T-helper 9 cell (primary cell): Measurements from ENCODE around the gene ARHGDIA.

ENCODE experiments used
- DNase-seq: peaks from one replicate; pipeline ENCODE4 v3.0.0-alpha.2; 2020

Gene ARHGDIA

DNA sequence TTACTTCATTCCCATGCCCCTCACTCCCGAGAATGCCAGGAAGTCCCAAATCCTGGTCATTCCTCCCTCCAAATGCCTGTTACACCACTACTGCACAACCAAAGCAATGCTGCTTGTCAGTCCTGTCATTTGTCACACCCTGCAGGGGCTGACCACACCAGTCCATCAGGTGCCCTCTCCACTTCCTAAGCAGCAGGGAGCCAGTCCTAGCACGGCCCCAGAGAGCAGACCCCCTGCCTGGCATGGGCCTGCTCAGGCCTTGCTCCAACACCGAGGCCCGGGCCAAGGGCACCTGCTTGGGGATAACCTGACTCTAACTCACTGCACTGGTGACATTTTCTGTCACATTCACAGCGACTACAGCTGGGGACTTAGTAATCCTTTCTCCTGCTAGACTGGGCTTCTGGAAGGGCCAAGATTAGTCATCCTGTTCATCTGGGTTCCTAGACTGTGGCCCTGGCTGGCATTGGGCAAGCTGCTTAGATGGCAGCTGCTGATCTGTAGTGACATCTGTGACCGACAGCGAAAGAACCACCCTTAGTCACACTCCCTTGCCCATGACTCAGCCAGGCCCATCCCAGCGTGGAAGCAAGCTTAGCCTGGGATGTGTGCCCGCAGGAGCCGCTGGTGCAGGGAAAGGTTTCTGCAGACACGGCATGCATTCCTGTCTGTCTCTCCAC, 14.9 kb upstream of the ARHGDIA start:
- no peak for DNase-seq

- no peak for DNase-seq
These were observed 14.3 kb upstream of the ARHGDIA start for GRCh38 chr17:81885454-81885853.

DNA sequence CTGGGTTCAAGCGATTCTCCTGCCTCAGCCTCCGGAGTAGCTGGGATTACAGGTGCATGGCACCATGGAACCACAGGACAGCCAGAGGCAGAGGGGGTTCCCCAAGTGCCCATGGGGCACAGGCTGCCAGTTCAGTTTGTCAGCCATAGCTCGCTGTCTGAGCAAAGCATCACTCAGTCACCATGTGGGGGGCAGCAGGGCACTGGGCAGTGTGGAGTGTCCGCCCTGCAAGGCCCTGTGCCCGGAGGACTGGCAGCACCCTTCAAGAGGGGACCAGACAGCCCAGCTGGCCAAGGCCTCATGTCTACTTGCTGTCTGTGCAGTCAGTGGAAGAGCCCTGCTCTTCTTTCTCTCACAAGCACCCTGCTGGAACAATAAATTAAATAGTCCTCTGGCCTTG, 13.8 kb upstream of the ARHGDIA start:
- DNase-seq: no peak

GRCh38 chr17:81884520-81884919, 13.4 kb upstream of the ARHGDIA start:
- no peak for DNase-seq

DNA sequence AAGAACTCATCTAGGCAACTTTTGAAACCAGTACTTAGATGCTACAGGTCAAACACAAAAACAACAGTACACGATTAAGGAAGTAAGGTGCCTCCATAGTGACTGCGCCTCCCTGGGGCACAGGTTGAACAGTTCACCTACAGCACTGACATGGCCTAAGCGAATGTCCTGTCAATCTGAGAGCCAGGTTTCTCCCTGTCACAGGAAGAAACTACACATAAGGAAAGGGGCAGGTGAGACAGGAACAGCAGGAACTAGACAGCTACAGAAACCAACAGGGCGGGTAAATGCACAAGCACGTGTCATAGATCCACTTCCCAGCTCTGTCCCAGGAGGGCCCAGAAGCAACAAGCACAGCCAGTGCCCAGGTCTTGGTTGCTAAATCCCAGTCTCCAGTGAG, 8.0 kb upstream of the ARHGDIA start:
- DNase-seq: no peak

DNA sequence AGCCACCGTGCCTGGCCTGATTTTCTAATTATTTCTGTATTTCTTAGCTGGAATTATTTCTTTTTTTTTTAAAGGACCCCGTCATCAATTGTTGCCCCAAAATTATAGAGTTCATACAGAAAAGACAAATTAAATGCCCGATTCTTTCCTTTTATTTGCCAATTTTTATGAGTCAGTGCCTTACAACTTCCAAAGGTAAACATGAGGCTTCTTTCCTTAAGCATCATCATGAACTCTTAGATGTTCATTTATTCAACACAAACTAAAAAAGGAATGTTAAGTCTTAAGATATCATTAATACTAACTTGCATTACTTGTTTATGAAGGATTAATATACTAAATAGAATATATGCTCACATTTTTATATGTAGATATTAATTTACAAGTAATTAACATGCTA, 7.2 kb upstream of the ARHGDIA start:
- no peak for DNase-seq

DNA sequence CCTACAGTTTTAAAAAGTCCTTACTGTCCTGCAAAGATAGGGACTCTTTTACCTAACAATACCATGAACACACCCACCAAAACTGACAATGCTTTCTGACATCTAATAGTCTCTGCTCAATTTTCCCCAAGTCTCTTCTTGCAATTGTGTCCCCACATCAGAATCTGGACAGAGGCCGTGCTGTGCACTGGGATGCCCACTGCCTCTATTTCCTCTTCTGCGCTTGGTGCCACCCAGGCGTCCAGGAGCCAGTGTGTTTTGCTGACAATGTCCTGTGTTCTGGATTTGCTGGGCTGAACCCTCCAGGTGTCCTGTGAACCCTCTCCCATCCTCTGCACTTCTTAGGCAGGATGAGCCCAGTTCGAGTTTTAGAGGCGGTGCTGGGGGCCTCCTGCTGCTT, 6.4 kb upstream of the ARHGDIA start:
- no peak for DNase-seq

- DNase-seq: peak; percentile 95
These were observed 472 bp upstream of the ARHGDIA start for GRCh38 chr17:81871387-81872230.

GRCh38 chr17:81870131-81870980, 781 bp downstream of the ARHGDIA start:
- DNase-seq: no peak

DNA sequence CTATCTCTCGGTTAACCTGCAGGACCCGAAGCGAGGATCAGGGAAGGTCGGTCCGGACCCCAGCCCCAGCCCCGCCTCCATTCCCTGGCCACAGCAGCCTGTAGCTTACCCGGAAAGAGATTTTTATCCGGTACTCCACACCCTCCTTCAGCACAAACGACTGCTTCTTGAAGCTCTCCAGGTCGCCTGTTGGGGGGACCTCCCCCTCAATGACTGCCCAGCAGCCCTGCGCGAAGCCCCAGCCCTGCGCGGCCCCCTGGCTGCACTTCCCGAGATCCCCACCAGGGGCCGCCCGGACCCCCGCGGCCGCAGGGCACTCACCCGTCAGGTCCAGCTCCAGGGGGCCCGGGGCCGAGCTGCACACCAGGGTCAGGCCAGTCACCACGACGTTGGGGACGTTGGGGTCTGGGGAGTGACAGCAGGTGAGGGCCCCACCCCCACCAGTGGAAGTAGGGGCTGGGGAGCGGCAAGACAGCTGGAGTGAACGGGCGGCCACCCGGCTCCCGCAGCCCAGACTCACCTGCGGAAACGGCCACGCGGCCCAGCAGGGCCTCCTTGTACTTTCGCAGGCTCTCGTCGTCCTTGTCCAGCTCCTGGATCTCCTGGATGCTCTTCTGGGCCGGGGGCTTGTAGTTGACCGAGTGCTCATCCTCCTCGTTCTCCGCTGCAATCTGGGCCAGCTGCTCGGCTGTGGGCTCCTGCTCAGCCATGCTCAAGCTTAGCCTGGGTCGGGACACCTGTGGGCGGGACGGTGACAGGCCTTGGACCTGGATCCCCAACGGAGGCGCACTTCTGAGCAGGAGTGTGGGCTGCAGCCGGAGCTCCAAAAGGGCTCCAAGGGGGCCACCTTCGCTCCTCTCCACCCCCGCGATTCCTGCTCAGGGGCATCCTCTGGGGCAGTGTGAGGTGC, 1.7 kb downstream of the ARHGDIA start:
- no peak for DNase-seq

GRCh38 chr17:81868674-81869220, 2.4 kb downstream of the ARHGDIA start:
- no peak for DNase-seq

DNA sequence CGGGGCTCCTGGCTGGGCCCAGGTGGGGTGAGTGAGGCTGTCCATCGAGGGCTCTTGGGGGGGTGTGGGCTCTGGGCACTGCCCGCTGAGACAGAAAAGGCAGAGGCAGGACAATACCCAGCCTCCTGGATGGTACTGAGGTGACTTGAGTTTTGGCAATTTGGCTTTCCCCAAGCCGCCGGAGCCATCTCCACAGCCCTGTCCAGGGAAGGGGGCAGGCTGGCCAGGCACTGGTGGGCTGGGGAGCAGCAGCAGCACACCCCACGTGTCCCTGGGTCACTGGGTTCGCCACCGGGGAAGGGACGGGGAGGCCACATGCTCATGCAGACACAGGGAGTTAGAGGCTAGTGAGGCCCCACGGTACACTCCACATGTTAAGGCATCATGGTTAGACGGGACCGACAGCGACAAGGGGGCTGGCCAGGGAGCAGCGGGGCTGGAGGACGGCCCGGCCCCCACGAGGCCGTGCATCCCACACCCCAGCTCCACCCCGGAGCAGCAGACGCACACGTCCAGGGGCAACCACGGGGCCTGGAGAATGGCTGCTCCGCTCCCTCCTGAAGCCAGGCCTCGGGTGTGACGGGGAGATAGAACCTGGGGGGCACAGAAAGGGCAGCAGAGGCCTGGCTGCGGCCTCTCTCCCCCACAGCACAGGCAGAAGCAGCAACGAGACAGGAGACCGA, 3.0 kb downstream of the ARHGDIA start:
- DNase-seq: no peak

GRCh38 chr17:81867170-81867990, 3.8 kb downstream of the ARHGDIA start:
- no peak for DNase-seq

- no peak for DNase-seq
These were observed 4.5 kb downstream of the ARHGDIA start for GRCh38 chr17:81866440-81867169.

GRCh38 chr17:81865733-81866439, 5.3 kb downstream of the ARHGDIA start:
- DNase-seq: no peak

DNA sequence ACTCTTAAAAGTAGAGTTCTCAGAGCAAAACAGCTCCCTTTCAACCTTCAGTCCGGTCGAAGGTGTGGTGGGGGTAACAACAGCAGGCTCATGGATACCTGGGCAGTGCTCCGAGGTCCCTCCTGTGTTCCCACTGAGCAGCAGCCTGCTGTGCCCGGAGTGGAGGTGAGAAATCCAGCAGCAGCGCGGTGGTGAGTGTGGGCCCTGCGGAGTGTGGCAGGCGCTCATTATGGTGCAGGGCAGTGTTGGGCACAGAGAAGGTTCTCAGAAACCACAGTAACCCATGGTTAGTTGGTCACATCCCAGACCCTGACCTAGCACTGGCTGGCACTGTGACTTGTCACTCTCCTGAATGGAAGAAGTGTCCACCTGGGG, 5.8 kb downstream of the ARHGDIA start:
- DNase-seq: no peak

- DNase-seq: no peak
These were observed 7.0 kb downstream of the ARHGDIA start for GRCh38 chr17:81863833-81864768.

DNA sequence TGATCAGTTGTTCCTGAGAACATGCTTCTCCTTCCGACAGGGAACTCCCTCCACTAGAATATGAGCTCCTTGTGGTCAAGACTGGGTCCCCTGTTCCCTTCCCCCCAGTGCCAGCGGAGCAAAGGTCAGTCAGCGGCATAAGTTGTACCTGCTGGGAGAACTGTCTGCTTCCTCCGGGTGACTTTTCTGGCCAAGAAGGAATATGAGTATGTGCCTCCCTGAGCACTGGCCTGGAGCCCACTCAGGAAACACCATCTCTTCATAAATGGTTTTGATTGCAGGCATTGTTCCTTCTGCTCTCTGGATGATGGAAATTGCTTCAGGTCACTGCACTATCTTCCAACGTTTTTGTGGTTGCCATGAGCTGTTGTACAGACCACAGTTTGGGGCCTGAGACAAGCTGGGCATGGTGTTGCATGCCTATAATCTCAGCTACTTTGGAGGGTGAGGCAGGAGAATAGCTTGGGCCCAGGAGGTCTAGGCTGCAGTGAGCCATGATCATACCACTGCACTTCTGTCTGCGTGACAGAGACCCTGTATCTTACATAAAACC, 7.9 kb downstream of the ARHGDIA start:
- no peak for DNase-seq
